GM23338 (cell line): Measurements from ENCODE around the gene EDAR. TPM values are rescaled to one million over a fixed set of nuclear protein-coding genes. Genes with fewer than 3 reads are reported as not detected.

Experiments
- ATAC-seq: fragments of 200-7000 bp; cut with Tn5 transposase; 3 replicates; pipeline ENCODE4 v1.9.1; 2020
- DNase-seq: peaks from one replicate; pipeline ENCODE4 v3.0.0-alpha.2; 2015; ENCODE audit warnings: low spot score
- H2AFZ ChIP-seq: fragments of 200-600 bp; sonication (generic); 2 replicates; pipeline ENCODE4 v1.8.0; 2016; ENCODE audit warnings: antibody characterized with exemption, mild to moderate bottlenecking, moderate library complexity
- H3F3A ChIP-seq: fragments of 200-600 bp; sonication (generic); replicated peaks from 2 replicates; pipeline ENCODE4 v1.8.0; 2017; ENCODE audit warnings: antibody characterized with exemption, mixed run types, low read depth
- H3K27ac ChIP-seq: fragments of 200-600 bp; sonication (generic); 2 replicates; pipeline ENCODE4 v1.6.1; 2016; ENCODE audit warnings: low read depth
- H3K27me3 ChIP-seq: fragments of 200-600 bp; sonication (generic); 2 replicates; pipeline ENCODE4 v1.8.0; 2016; ENCODE audit warnings: mild to moderate bottlenecking, mixed run types, moderate library complexity; ENCODE audit not compliant: insufficient read depth
- H3K36me3 ChIP-seq: fragments of 200-600 bp; sonication (generic); 2 replicates; pipeline ENCODE4 v1.8.0; 2016; ENCODE audit warnings: mild to moderate bottlenecking; ENCODE audit not compliant: insufficient read depth
- H3K4me1 ChIP-seq: fragments of 200-600 bp; sonication (generic); 2 replicates; pipeline ENCODE4 v1.8.0; 2016; ENCODE audit warnings: mild to moderate bottlenecking, moderate library complexity; ENCODE audit not compliant: insufficient read depth
- H3K4me2 ChIP-seq: fragments of 200-600 bp; sonication (generic); 2 replicates; pipeline ENCODE4 v1.7.1; 2017; ENCODE audit warnings: mixed run types
- H3K4me3 ChIP-seq: fragments of 200-600 bp; sonication (generic); 2 replicates; pipeline ENCODE4 v1.6.1; 2016; ENCODE audit warnings: mixed run types
- H3K79me2 ChIP-seq: fragments of 200-600 bp; sonication (generic); replicated peaks from 2 replicates; pipeline ENCODE4 v1.8.0; 2017; ENCODE audit warnings: mild to moderate bottlenecking; ENCODE audit not compliant: insufficient read depth
- H3K9me2 ChIP-seq: fragments of 200-600 bp; sonication (generic); 2 replicates; pipeline ENCODE4 v1.8.0; 2017; ENCODE audit not compliant: insufficient read depth
- H4K20me1 ChIP-seq: fragments of 200-600 bp; sonication (generic); replicated peaks from 2 replicates; pipeline ENCODE4 v1.8.0; 2017; ENCODE audit warnings: mild to moderate bottlenecking; ENCODE audit not compliant: insufficient read depth
- H3K27ac Mint-ChIP-seq: 2 replicates; pipeline ENCODE4 v1.8.0; 2020; ENCODE audit warnings: inconsistent platforms, mild to moderate bottlenecking, moderate library complexity, mixed read lengths
- H3K27me3 Mint-ChIP-seq: 3 replicates; pipeline ENCODE4 v1.8.0; 2022; ENCODE audit warnings: low read depth, mild to moderate bottlenecking, moderate library complexity, mixed read lengths, inconsistent platforms; ENCODE audit not compliant: insufficient read depth, poor library complexity
- H3K36me3 Mint-ChIP-seq: 3 replicates; pipeline ENCODE4 v1.8.0; 2021; ENCODE audit warnings: low read depth, mild to moderate bottlenecking, inconsistent platforms, moderate library complexity, mixed read lengths
- H3K4me1 Mint-ChIP-seq: 3 replicates; pipeline ENCODE4 v1.8.0; 2020; ENCODE audit warnings: mild to moderate bottlenecking, inconsistent platforms, mixed read lengths
- H3K4me3 Mint-ChIP-seq: 3 replicates; pipeline ENCODE4 v1.8.0; 2021; ENCODE audit warnings: moderate library complexity, mild to moderate bottlenecking, inconsistent platforms, mixed read lengths
- H3K9me3 Mint-ChIP-seq: 3 replicates; pipeline ENCODE4 v1.8.0; 2020; ENCODE audit warnings: moderate library complexity, mild to moderate bottlenecking, inconsistent platforms, mixed read lengths
- CREB1 ChIP-seq: fragments of 250-450 bp; sonication (Bioruptor Pico); IDR thresholded peaks from 2 replicates; pipeline ENCODE4 v1.5.0; 2020; ENCODE audit warnings: low read depth, mild to moderate bottlenecking, moderate library complexity
- EZH2 ChIP-seq: fragments of 200-600 bp; sonication (generic); IDR thresholded peaks from one replicate; pipeline ENCODE4 v1.8.0; 2017; ENCODE audit warnings: antibody characterized with exemption, mild to moderate bottlenecking, low read depth; ENCODE audit not compliant: unreplicated experiment
- EZH2phosphoT487 ChIP-seq: fragments of 200-600 bp; sonication (generic); IDR thresholded peaks from one replicate; pipeline ENCODE4 v1.8.1; 2018; ENCODE audit warnings: antibody characterized with exemption; ENCODE audit not compliant: unreplicated experiment
- JUNB ChIP-seq: IDR thresholded peaks from one replicate; pipeline ENCODE4 v1.6.1; 2016; ENCODE audit warnings: antibody characterized with exemption; ENCODE audit not compliant: unreplicated experiment
- NANOG ChIP-seq: IDR thresholded peaks from 2 replicates; pipeline ENCODE4 v1.6.1; 2016; ENCODE audit warnings: antibody characterized with exemption, borderline replicate concordance
- POLR2AphosphoS5 ChIP-seq: IDR thresholded peaks from 2 replicates; pipeline ENCODE4 v1.6.1; 2016; ENCODE audit warnings: antibody characterized with exemption, low read depth
- STAT1 ChIP-seq: IDR thresholded peaks from one replicate; pipeline ENCODE4 v1.6.1; 2016; ENCODE audit warnings: antibody characterized with exemption; ENCODE audit not compliant: unreplicated experiment
- ZNF114 ChIP-seq: fragments of 250-450 bp; sonication (Bioruptor Pico); IDR thresholded peaks from 2 replicates; pipeline ENCODE4 v1.5.0; 2020; ENCODE audit warnings: mild to moderate bottlenecking, moderate library complexity
- ZNF331 ChIP-seq: fragments of 250-450 bp; sonication (Bioruptor Pico); IDR thresholded peaks from 2 replicates; pipeline ENCODE4 v1.5.0; 2020; ENCODE audit warnings: low read depth, mild to moderate bottlenecking, moderate library complexity
- polyA plus RNA-seq: library from polyadenylated mRNA; unstranded; fragments of >200 nt; fragmentation: Nextera tagmentation; extraction: Ambion mirVana; gene quantifications from 2 replicates; pipeline ENCODE4 v1.2.1, GENCODE V29; 2016
- total RNA-seq: library from RNA; depleted of rRNA; stranded (reverse); fragments of >200 nt; shearing (Covaris generic); gene quantifications from 2 replicates; pipeline ENCODE4 v1.2.3, GENCODE V29; 2014
- TF ChIP-seq, protein P1 (sequence below): fragments of 250-450 bp; sonication (Bioruptor Pico); IDR thresholded peaks from 2 replicates; pipeline ENCODE4 v1.5.0; 2020; ENCODE audit warnings: mild to moderate bottlenecking, moderate library complexity
- TF ChIP-seq, protein P2 (sequence below): IDR thresholded peaks from one replicate; pipeline ENCODE4 v1.6.1; 2018; ENCODE audit warnings: antibody characterized with exemption; ENCODE audit not compliant: unreplicated experiment
- TF ChIP-seq, protein P3 (sequence below), 2 experiments: fragments of 200-600 bp in 1 of 2; sonication (generic) in 1 of 2; conservative IDR thresholded peaks; 2 replicates each; pipeline versions ENCODE4 v1.5.1 to v1.6.1; 2016 to 2017; ENCODE audit warnings: antibody characterized with exemption in 2 of 2, low read depth in 2 of 2, mild to moderate bottlenecking in 2 of 2, moderate library complexity in 1 of 2
- TF ChIP-seq, protein P4 (sequence below): IDR thresholded peaks from 2 replicates; pipeline ENCODE4 v1.6.1; 2016; ENCODE audit warnings: antibody characterized with exemption

Gene EDAR
- total and polyA plus RNA-seq, 2 experiments from 2014 or later: not detected

DNA sequence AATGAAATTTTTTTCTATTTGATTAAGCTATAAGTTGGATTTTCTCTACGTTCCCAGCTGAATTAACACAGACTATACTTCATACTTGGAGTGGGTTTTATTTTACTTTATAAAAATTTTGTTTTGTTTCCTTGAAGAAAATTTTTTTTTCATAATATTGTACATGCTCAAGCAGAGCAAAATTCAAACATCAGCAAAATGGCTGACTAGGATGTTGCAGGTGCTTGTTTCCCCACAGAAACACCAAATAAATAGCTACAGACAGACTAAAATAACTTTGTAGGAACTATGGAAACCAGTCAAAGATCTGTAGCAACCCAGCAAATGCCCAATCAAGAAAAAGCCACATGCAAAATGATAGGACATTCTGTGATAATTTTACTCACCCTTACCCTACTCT, 120.1 kb downstream of the EDAR start:
- DNase-seq (no peak), ATAC-seq (no peak)
- TF ChIP-seq ZNF114 (no peak), ZNF331 (CRISPR knock-in tag) (no peak), NANOG (no peak), POLR2AphosphoS5 (no peak), STAT1 (no peak), JUNB (no peak), EZH2 (no peak), CREB1 (CRISPR knock-in tag) (no peak), EZH2phosphoT487 (no peak)
- TF ChIP-seq, protein P1, sequence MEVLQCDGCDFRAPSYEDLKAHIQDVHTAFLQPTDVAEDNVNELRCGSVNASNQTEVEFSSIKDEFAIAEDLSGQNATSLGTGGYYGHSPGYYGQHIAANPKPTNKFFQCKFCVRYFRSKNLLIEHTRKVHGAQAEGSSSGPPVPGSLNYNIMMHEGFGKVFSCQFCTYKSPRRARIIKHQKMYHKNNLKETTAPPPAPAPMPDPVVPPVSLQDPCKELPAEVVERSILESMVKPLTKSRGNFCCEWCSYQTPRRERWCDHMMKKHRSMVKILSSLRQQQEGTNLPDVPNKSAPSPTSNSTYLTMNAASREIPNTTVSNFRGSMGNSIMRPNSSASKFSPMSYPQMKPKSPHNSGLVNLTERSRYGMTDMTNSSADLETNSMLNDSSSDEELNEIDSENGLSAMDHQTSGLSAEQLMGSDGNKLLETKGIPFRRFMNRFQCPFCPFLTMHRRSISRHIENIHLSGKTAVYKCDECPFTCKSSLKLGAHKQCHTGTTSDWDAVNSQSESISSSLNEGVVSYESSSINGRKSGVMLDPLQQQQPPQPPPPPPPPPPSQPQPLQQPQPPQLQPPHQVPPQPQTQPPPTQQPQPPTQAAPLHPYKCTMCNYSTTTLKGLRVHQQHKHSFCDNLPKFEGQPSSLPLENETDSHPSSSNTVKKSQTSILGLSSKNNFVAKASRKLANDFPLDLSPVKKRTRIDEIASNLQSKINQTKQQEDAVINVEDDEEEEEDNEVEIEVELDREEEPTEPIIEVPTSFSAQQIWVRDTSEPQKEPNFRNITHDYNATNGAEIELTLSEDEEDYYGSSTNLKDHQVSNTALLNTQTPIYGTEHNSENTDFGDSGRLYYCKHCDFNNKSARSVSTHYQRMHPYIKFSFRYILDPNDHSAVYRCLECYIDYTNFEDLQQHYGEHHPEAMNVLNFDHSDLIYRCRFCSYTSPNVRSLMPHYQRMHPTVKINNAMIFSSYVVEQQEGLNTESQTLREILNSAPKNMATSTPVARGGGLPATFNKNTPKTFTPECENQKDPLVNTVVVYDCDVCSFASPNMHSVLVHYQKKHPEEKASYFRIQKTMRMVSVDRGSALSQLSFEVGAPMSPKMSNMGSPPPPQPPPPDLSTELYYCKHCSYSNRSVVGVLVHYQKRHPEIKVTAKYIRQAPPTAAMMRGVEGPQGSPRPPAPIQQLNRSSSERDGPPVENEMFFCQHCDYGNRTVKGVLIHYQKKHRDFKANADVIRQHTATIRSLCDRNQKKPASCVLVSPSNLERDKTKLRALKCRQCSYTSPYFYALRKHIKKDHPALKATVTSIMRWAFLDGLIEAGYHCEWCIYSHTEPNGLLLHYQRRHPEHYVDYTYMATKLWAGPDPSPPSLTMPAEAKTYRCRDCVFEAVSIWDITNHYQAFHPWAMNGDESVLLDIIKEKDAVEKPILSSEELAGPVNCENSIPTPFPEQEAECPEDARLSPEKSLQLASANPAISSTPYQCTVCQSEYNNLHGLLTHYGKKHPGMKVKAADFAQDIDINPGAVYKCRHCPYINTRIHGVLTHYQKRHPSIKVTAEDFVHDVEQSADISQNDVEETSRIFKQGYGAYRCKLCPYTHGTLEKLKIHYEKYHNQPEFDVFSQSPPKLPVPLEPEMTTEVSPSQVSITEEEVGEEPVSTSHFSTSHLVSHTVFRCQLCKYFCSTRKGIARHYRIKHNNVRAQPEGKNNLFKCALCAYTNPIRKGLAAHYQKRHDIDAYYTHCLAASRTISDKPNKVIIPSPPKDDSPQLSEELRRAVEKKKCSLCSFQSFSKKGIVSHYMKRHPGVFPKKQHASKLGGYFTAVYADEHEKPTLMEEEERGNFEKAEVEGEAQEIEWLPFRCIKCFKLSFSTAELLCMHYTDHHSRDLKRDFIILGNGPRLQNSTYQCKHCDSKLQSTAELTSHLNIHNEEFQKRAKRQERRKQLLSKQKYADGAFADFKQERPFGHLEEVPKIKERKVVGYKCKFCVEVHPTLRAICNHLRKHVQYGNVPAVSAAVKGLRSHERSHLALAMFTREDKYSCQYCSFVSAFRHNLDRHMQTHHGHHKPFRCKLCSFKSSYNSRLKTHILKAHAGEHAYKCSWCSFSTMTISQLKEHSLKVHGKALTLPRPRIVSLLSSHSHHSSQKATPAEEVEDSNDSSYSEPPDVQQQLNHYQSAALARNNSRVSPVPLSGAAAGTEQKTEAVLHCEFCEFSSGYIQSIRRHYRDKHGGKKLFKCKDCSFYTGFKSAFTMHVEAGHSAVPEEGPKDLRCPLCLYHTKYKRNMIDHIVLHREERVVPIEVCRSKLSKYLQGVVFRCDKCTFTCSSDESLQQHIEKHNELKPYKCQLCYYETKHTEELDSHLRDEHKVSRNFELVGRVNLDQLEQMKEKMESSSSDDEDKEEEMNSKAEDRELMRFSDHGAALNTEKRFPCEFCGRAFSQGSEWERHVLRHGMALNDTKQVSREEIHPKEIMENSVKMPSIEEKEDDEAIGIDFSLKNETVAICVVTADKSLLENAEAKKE: no peak
- TF ChIP-seq, protein P2, sequence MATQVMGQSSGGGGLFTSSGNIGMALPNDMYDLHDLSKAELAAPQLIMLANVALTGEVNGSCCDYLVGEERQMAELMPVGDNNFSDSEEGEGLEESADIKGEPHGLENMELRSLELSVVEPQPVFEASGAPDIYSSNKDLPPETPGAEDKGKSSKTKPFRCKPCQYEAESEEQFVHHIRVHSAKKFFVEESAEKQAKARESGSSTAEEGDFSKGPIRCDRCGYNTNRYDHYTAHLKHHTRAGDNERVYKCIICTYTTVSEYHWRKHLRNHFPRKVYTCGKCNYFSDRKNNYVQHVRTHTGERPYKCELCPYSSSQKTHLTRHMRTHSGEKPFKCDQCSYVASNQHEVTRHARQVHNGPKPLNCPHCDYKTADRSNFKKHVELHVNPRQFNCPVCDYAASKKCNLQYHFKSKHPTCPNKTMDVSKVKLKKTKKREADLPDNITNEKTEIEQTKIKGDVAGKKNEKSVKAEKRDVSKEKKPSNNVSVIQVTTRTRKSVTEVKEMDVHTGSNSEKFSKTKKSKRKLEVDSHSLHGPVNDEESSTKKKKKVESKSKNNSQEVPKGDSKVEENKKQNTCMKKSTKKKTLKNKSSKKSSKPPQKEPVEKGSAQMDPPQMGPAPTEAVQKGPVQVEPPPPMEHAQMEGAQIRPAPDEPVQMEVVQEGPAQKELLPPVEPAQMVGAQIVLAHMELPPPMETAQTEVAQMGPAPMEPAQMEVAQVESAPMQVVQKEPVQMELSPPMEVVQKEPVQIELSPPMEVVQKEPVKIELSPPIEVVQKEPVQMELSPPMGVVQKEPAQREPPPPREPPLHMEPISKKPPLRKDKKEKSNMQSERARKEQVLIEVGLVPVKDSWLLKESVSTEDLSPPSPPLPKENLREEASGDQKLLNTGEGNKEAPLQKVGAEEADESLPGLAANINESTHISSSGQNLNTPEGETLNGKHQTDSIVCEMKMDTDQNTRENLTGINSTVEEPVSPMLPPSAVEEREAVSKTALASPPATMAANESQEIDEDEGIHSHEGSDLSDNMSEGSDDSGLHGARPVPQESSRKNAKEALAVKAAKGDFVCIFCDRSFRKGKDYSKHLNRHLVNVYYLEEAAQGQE: no peak
- TF ChIP-seq, protein P3, sequence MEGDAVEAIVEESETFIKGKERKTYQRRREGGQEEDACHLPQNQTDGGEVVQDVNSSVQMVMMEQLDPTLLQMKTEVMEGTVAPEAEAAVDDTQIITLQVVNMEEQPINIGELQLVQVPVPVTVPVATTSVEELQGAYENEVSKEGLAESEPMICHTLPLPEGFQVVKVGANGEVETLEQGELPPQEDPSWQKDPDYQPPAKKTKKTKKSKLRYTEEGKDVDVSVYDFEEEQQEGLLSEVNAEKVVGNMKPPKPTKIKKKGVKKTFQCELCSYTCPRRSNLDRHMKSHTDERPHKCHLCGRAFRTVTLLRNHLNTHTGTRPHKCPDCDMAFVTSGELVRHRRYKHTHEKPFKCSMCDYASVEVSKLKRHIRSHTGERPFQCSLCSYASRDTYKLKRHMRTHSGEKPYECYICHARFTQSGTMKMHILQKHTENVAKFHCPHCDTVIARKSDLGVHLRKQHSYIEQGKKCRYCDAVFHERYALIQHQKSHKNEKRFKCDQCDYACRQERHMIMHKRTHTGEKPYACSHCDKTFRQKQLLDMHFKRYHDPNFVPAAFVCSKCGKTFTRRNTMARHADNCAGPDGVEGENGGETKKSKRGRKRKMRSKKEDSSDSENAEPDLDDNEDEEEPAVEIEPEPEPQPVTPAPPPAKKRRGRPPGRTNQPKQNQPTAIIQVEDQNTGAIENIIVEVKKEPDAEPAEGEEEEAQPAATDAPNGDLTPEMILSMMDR (conservative IDR thresholded peaks at IDR 0.05; ENCODE audit: low read depth in 2 of 2): no peak
- TF ChIP-seq, protein P4, sequence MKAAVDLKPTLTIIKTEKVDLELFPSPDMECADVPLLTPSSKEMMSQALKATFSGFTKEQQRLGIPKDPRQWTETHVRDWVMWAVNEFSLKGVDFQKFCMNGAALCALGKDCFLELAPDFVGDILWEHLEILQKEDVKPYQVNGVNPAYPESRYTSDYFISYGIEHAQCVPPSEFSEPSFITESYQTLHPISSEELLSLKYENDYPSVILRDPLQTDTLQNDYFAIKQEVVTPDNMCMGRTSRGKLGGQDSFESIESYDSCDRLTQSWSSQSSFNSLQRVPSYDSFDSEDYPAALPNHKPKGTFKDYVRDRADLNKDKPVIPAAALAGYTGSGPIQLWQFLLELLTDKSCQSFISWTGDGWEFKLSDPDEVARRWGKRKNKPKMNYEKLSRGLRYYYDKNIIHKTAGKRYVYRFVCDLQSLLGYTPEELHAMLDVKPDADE: no peak
- Mint-ChIP-seq H3K36me3 (peaks cover 32% of the 10 kb centered on the region), H3K27me3 (no peaks in the 10 kb centered on the region), H3K27ac (no peak overlapping the region), H3K4me1 (peaks cover 5% of the 10 kb centered on the region; the same call in 2 of the 3 replicates), H3K4me3 (no peak overlapping the region), H3K9me3 (no peaks in the 10 kb centered on the region)
- Histone ChIP-seq H3F3A (no peaks in the 10 kb centered on the region), H3K27me3 (no peaks in the 10 kb centered on the region), H3K9me2 (no peaks in the 10 kb centered on the region), H3K4me3 (no peak overlapping the region), H4K20me1 (no peaks in the 10 kb centered on the region), H3K4me2 (no peak overlapping the region), H3K36me3 (peaks cover 4% of the 10 kb centered on the region; the same call in 1 of the 2 replicates), H2AFZ (no peak overlapping the region), H3K4me1 (no peaks in the 10 kb centered on the region), H3K27ac (no peak overlapping the region), H3K79me2 (no peaks in the 10 kb centered on the region)
